ENCODE data around the gene COPS7B.

COPS7B gene

DNA sequence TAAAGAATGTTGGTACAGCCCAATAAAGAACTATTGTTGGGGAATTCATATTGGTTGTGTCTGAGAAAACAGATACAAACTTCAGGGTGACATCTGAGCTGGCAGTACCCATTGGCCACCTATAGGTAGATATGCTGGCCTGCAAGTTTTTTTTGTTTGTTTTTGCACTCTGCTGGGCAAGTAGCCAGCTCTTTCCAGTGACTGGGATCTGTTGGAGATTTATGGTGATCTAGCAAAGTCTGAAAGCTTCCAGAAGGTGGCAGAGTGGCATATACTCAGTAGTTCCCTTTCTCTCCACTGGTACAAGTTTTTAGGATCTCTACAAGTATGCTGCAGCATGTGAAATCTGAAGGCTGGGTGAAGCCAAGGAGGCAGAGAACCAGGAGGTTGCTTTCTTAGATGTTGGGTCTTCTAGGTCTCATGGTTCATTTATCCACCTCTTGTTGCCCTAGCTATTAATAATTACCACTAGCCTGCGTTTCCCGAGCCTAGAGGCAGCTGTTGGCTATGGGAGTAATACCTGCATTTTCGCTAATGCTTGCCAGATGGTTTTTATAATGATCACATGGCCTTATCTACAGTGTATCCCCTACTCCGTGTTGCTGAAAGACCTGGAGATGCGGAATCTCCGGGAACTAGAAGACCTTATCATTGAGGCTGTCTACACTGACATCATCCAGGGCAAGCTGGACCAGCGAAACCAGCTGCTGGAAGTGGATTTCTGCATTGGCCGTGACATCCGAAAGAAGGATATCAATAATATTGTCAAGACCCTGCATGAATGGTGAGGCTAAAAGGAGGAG lies 9.5 kb downstream of the COPS7B start:
- peak overlapping the region; percentile 15; the same call in 1 of the 2 replicates for H3K27ac ChIP-seq
- no peak for TF ChIP-seq ZFX (IDR thresholded peaks at IDR 0.05)
- TF ChIP-seq, protein P1, sequence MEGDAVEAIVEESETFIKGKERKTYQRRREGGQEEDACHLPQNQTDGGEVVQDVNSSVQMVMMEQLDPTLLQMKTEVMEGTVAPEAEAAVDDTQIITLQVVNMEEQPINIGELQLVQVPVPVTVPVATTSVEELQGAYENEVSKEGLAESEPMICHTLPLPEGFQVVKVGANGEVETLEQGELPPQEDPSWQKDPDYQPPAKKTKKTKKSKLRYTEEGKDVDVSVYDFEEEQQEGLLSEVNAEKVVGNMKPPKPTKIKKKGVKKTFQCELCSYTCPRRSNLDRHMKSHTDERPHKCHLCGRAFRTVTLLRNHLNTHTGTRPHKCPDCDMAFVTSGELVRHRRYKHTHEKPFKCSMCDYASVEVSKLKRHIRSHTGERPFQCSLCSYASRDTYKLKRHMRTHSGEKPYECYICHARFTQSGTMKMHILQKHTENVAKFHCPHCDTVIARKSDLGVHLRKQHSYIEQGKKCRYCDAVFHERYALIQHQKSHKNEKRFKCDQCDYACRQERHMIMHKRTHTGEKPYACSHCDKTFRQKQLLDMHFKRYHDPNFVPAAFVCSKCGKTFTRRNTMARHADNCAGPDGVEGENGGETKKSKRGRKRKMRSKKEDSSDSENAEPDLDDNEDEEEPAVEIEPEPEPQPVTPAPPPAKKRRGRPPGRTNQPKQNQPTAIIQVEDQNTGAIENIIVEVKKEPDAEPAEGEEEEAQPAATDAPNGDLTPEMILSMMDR (conservative IDR thresholded peaks at IDR 0.05): peak; percentile 82

DNA sequence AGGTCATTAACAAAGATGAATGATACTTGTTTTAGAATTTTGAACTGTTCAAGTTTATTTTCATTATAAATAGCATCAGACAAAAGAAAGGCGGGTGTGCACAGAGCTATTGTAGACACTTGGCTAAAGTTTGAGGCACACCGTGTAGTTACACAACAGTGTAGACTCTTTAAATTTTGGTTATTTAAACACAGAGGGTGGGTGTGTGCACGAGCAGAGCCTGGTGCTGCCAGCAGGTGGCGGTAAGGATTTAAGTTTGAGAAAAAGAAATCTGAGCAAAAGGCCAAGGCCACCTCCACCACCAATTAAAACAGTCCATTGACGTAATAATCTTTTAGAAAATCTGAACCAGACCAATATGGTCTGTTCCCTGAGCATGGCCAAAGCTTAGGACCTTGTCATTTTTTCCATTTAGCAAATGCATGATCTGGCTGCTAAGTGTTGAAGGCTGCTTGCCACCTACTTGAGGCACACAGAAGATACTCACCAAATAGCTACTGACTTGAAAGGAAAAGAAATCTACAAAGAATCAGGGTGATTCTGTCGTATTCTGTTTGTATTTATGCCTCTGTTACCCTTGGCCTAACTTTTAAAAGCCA lies 14.3 kb downstream of the COPS7B start:
- H3K27ac ChIP-seq: no peak overlapping the region
- no peak for TF ChIP-seq ZFX (IDR thresholded peaks at IDR 0.05)
- TF ChIP-seq, protein P1 (conservative IDR thresholded peaks at IDR 0.05): peak; percentile 84

DNA sequence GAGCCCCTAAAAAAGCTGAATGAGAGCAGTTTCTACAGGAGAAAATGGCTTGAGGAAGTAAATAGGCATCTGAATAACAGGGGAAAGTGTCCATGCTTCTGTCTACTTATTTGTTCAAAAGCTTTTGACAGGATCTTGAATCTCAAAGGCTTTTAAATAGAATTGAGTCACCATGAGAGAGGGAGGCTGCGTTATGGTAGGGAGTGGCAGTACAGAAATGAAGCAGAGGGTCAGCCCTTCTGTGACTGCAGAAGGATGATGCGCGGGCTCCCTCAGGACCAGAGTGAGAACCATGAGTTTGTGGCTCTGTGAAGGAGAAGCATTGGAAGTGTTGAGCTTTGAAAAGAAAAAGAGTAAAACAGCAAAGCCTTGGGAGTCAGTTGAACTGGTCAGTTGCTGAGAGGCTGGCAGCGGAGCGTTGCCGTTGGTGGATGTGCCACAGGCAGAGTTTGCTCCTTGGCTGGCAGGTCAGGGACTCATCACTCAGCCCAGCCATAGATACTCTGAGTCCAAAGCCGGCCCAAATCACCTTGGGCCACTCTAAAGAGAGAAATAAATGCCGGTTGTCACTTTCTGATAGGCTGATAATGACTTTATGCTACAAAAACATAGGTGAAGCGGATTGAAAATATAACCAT lies 17.4 kb downstream of the COPS7B start:
- H3K27ac ChIP-seq: no peak overlapping the region
- TF ChIP-seq, protein P1 (conservative IDR thresholded peaks at IDR 0.05): no peak
- TF ChIP-seq ZFX (IDR thresholded peaks at IDR 0.05): no peak

DNA sequence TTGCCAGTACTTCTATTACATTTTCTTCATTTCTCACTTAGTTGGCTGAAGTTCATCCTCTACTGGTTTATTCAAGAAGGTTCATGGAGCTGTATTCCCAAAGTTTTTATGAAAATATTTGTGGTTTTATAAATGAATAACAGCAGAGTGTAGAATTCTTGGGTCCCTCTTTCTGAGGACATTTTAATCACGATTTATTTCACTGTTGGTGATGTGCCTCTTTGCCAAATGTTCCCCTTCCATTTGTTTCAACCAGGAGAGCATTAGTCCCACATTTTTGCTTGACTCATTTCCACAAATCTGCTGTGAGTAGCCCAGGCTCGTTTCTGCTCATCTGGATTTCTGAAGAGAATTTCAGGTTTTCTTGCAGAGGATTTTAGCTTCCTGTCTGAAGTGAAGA lies 20.8 kb downstream of the COPS7B start:
- H3K27ac ChIP-seq: no peak overlapping the region
- TF ChIP-seq ZFX (IDR thresholded peaks at IDR 0.05): no peak

DNA sequence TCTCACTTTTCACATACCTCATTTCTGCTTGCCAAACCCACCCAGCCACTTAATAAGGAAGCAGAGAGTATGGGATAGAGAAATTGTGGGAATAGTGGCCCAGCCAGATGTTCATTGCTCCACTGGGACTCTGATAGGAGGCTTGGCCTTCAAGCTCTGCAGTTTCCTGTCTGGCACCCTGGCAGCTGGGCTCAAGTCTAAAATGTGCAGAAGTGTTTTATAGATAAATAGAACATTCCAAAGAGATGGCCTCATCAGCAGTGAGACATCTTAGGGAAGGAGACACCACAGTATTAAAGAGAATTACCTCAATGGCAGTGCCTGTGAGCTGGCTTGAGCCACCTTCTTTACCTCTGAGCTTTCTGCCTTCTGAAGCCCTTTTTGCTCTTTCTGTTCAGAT lies 24.7 kb downstream of the COPS7B start:
- no peak for TF ChIP-seq ZFX (IDR thresholded peaks at IDR 0.05)
- TF ChIP-seq, protein P1 (conservative IDR thresholded peaks at IDR 0.05): no peak
- H3K27ac ChIP-seq: no peak overlapping the region

DNA sequence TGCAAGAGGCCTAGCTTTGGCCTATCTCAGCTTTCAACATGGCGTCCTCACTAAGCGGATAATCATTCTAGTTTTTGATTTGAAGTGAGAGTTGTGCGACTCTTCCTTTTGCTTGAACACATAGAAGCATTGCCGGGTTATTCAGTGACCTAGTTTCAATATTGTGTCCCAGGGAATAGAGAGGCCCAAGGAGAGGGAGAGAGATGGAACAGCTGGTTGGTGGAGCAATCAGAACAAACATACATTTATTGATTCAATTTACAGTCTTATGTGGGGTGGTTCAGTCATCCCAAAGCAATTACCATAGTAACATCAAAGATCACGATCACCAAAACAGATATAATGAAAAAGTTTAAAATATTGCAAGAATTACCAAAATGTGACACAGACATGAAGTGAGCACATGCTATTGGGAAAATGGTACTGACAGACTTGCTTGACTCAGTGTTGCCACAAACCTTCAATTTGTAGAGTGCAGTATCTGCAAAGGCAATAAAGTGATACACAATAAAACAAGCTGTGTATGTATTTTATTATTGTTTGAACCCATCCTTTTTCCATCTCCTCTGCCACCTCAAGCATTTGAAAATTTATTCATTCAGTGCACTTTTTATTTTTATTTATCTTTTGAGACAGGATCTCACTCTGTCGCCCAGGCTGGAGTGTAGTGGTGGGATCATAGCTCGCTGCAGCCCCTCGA lies 30.2 kb downstream of the COPS7B start:
- TF ChIP-seq, protein P1 (conservative IDR thresholded peaks at IDR 0.05): no peak
- TF ChIP-seq ZFX (IDR thresholded peaks at IDR 0.05): no peak
- H3K27ac ChIP-seq: no peak overlapping the region

DNA sequence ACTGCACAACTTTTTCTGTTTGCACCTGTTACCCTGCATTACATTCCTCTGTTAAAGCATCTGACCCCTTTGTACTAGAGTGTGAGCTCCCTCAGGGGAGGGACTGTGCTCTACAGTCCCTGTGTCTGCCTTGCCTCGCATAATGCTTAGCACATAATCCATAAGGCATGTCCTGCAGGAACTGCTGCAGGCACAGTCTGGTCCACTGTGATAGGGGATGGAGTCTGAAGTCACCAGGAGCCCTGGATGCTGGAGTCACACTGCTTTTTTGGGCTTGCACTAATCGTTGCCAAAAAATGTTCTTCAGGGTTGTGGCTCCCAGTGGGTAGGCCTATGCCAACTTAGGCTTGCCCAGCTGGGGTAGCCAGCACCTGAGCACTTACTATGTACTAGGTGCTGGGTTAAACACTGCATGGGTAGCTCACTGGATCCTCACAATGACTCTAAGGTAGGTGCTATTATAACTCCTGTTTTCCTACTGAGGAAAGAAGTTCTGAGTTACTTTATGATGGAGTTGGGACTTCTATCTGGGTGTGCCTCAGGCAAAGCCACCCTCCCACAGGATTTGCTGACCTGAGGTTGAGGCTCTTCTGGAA lies 33.3 kb downstream of the COPS7B start:
- TF ChIP-seq, protein P1 (conservative IDR thresholded peaks at IDR 0.05): no peak
- no peak for TF ChIP-seq ZFX (IDR thresholded peaks at IDR 0.05)
- no peak overlapping the region for H3K27ac ChIP-seq

All from C4-2B (cell line).